ENCODE data around the gene INSL3.
A peak's percentile ranks its signal among the peaks of the same experiment; 100 is the strongest.
"Not testable (repeated sequence)": the region's sequence is repeated elsewhere in the genome, so short reads cannot be mapped to it uniquely, and the experiment has no call there.

The INSL3 gene

DNA sequence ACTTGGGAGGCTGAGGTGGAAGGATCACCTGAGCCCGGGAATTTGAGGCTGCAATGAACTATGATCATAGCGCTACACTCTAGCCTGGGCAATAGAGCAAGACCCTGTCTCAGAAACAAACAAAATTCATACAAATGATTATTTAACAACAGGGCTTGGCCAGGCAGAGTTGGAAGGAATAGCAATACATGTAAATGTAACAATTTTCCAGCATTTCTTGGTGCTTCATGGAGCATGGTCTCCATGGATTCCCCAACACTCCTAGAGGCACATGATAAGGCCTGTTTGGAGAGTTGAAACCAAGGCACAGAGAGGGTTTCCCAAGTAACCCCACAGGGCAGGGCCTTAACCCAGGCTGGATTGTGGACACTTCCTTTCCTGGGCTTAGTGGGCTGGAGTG, 10.2 kb downstream of the INSL3 start:
- no peak for DNase-seq

- peak; percentile 7 for DNase-seq
Observed at GRCh38 chr19:17807731-17808316, 13.5 kb downstream of the INSL3 start.

DNA sequence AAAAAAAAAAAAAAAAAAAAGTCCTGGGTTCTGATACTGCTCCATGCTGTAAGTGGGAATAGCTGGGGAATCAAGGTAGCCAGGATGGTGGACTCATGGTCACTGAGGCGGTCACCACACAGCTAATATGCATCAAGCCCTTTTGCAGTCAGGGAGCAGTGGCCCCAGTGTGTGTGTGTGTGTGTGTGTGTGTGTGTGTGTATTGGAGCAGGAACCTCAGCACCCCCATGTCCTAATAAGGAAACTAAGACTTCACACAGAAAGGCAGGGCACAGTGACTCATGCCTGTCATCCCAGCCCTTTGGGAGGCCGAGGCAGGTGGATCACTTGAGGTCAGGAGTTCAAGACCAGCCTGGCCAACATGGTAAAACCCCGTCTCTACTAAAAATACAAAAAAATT, 14.4 kb downstream of the INSL3 start:
- DNase-seq = no peak

DNA sequence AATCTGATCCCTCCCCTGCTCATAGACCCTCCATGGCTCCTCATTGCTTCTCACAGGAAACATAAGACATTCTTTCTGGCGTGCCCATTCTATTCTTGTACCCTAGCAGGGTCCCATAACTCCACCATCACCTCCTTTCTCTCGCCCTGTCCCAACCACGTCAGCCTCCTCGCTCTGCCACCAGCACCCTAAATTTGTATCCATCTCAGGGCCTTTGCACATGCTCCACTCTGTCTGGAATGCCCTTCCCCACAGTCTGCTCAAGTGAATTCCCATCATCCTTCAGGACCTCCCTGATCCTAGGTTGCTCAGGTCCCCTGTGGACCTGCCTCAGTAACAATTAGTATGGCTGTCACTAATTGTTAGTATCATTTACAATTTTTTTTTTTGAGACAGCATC, 15.9 kb downstream of the INSL3 start:
- DNase-seq = no peak

- no peak for DNase-seq
Observed at GRCh38 chr19:17803264-17803896, 17.9 kb downstream of the INSL3 start.

GRCh38 chr19:17802137-17802858, 19.0 kb downstream of the INSL3 start:
- DNase-seq = no peak

DNA sequence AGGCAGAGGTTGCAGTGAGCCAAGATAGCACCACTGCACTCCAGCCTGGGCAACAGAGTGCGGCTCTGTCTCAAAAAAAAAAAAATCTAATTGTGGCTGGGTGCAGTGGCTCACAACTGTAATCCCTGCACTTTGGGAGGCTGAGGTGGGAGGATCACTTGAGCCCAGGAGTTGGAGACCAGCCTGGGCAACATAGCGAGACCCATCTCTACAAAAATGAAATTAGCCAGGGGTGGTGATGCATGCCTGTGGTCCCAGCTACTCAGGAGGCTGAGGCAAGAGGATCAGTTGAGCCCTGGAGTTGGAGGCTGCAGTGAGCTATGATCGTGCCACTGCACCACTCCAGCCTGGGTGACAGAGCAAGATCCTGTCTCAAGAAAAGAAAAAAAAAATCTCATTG, 22.7 kb downstream of the INSL3 start:
- not testable (repeated sequence) for DNase-seq

DNA sequence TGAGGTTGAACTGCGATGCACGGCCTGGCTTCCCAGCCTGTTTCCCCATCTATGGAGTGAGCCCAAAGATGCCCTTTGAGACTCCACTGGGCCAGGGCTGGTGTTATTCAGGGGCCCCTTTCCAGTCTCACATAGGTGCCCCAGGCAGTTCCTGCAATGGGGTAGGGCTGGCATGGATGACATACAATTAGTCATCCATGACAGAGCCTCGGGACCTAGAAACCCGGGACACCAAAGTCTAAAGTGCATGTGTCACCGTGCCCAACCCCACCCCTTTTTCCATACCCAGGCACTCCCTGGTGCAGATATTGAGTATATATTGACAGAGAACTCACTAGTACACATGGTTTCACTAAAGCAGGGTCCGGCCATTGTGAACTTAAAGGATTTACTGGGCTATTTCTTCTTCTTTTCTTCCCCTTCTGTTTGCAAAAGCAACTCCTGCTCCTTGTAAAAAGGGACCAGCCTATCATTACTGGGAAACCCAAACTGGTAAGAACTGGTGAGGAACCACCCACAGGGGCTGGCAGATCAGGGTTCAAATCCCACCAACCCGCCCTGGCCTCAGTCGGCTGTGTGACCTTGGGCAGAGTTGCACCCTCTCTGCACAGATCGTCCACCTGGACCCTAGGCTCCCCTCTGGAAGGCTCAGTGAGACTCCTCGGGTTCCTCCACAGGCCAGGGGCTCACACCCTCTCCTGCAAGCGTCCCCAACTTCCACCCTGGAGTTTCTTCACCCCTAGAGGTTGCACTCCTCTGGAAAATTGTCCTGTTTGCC, 23.7 kb downstream of the INSL3 start:
- DNase-seq = no peak

- DNase-seq = no peak
Observed at GRCh38 chr19:17796838-17797423, 24.4 kb downstream of the INSL3 start.

- DNase-seq = no peak
Observed at GRCh38 chr19:17796013-17796837, 25.1 kb downstream of the INSL3 start.

GRCh38 chr19:17795495-17795856, 25.8 kb downstream of the INSL3 start:
- no peak for DNase-seq

DNA sequence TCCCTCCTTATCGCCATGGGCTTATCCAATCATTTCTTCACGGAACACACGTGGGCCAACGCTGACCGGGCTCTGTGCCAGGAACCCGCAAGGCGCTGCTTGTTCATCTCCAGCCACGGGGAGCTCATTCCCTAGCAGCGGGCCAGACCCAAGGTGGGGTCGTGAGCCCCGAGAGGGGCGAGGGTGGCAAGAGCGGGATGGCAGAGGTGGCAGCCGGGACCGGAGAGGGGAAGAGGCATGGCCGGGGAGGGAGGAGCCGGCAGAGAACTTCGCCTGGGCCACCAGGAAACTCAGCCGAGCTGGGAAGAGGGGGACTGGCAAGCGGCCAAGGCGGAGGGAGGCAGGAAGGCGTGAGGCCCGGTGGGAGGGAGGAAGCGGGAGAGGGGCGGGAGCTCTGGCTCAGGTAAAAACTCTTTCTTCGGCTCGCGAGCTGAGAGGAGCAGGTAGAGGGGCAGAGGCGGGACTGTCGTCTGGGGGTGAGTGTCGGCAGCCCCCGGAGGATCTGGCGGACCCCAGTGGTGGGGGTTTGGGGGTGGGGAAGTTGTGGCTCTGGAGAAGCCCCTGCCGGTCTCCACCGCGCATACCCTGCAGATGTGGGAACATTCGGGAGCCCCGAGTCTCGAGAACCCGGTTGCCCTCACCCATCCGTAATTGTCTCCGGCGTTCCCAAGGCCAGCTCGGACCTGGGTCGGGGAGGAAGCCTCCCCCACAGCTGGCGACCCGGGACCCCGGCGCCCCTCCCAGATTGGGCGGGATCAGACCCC, 26.4 kb downstream of the INSL3 start, which contains the start of gene B3GNT3:
B3GNT3 (plus strand) TSS at position 408 of the 764 bp plus-strand sequence. CDS start 12,670 bp downstream, outside the sequence.
- peak; percentile 18 for DNase-seq

GRCh38 chr19:17794412-17794730, 26.9 kb downstream of the INSL3 start:
- no peak for DNase-seq

DNA sequence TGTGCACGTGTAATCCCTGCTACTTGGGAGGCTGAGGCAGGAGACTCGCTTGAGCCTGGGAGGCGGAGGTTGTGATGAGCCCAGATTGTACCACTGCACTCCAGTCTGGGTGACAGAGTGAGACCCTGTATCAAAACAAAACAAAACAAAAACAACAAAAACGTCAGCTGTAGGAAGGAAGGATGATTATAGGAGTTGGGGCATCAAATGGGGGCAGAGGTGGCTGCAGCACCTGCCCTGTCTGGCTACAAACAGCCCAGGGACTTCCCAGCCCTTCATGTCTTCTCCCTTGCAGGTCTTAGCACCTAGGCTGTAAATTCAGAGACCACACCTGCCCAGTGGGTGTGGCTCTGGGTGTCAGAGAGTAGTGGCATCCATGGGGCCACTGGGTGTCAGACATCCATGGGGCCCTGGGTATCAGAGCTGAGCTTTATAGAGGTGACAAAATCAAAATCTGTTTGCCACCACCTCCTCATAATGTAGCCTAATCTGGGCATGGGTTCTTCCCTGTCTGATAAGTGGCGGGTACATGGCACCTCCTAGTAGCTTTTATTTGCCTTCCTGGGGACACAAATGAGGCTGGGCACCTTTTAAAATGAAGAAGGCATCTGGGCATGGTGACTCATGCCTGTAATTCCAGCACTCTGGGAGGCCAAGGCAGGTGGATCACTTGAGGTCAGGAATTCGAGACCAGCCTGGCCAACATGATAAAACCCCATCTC, 31.1 kb downstream of the INSL3 start:
- no peak for DNase-seq

DNA sequence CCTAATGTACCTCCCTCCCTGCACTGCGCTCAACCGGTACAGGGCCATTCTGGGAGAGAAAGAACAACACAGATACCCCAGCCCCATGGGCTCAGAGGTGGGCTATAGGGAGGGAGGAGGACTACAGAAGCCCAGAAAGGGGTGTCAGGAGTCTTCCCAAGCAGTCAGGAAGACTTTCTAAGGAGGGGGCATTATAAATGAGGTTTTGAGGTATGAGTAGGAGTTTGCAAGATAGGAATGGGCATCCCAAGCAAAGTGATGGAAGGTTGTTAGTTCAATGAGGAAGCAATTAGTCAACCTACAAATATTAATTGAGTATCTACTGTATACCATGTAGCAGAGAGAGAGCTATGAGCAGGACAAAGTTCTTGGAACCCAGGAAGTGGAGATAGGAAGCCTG, 32.7 kb downstream of the INSL3 start:
- DNase-seq = no peak

DNA sequence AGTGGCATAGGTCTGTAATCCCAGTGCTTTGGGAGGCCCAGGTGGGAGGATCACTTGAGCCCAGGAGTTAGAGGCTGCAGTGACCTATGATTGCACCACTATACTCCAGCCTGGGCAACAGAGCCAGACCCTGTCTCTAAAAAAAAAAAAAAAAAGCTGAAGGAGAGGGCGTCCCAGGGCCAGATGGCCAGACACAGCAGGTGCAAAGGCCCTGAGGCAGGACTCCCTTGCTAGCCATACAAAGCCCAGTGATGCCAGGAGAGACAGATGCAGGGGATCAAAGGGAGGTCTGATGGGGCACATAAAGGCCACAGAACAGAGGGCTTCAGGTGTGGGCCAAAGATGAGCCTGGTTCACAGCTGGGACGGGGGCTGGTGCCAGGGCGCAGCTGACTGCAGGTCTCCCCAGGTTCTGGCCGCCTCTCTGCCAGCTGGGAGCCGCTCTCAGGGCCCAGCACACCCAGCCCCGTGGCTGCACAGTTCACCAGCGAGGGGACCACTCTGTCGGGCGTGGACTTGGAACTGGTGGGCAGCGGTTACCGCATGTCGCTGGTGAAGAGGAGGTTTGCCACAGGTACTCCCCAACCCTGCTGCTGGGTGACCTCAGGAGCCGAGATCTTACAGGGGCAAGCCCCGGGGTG, 33.9 kb downstream of the INSL3 start:
- DNase-seq = no peak

DNA sequence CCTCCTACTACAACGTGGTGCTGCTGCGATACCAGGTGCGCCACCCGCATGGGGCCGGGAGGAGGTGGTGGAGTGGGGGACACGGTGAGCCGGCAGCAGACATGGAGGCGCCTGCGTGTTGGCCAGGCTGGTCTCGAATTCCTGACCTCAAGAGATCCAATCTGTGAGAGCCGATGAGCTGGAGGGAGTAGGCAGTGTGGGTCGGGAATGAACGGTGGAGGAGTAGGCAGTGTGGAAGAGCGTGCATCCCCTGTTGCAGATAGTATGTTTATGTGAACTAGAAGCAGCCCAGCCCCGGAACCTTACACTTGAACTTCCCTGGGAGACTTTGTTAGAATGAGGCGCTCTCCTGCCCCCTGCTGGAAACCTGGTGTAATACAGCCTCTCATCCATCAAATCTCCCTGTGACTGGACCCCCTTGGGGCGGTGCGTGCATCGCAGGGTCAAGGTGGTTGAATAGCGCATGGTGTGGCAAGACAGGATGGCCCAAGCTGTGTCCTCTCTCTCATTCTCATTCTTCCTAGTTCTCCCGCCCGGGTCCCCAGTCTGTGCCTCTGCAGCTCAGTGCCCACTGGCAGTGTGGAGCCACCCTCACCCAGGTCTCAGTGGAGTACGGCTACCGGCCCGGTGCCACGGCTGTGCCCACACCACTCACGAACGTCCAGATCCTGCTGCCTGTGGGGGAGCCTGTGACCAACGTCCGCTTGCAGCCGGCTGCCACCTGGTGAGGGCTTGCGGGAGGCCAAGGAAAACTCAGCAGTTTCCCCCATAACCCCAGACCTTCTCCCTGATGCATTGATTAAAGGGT, 36.9 kb downstream of the INSL3 start:
- peak; percentile 35 for DNase-seq

DNA sequence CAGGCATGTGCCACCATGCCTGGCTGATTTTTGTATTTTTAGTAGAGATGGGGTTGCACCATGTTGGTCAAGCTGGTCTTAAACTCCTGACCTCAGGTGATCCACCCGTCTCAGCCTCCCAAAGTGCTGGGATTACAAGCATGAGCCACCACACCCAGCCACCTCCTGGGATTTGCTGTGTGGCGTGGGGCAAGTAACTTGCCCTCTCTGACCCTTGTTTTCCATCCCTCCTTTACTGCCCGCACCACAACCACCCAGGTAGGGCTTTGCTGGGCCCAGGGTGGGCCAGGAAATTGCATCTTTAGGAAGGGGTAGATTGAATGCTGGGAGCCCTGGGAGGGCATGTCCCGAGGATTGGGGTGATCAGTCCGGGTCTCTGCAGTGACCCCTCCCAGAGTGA, 37.6 kb downstream of the INSL3 start:
- DNase-seq = not testable (repeated sequence)

DNA sequence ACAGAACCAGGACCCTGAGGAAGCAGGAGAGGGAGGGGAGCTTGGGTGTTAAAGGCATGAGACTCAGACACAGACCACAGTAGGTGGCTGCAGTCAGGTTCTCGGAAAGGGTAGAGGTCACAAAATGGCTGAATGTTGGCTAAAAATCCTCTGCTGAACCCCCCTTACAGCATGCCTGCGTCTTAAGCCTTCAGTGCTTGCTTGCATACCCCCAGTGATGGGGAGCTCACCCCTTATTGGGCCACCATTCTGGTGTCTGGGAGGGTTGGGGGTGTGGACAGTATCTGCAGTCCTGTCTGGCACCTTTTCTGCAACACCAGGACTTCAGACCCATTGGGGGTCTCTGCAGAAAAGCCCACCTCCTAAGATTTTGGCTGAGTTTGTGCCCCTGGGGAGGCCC, 40.5 kb downstream of the INSL3 start:
- no peak for DNase-seq
